K562 (cell line): ENCODE measurements around the gene RREB1. TPM values are rescaled to one million over a fixed set of nuclear protein-coding genes. Genes with fewer than 3 reads are reported as not detected.

Source experiments
- ARID1B ChIP-seq: fragments of 450-650 bp; IDR thresholded peaks from 2 replicates; pipeline ENCODE4 v1.6.1; 2016; ENCODE audit warnings: antibody characterized with exemption, mild to moderate bottlenecking, inconsistent platforms
- CCAR2 ChIP-seq: fragments of 200-400 bp; formaldehyde crosslinking; IDR thresholded peaks from 2 replicates; pipeline ENCODE4 v1.6.1; 2017; ENCODE audit warnings: mild to moderate bottlenecking, low read depth, low read length
- JUND ChIP-seq, 2 experiments: IDR thresholded peaks; 2 replicates in 1 of 2; 3 replicates in 1 of 2; pipeline ENCODE4 v1.6.1; 2011; ENCODE audit warnings: borderline replicate concordance in 2 of 2, low read depth in 2 of 2, low read length in 2 of 2, improper control_type of control experiment in 1 of 2, missing biosample characterization in 1 of 2, missing genetic modification characterization in 1 of 2, missing genetic modification reagents in 1 of 2
- SIRT6 ChIP-seq: IDR thresholded peaks from one replicate; pipeline ENCODE4 v1.6.1; 2012; ENCODE audit warnings: low read depth, mild to moderate bottlenecking, control low read depth, inconsistent platforms, low read length, moderate library complexity
- ZNF174 ChIP-seq: fragments of 250-450 bp; sonication (Bioruptor Pico); IDR thresholded peaks from 2 replicates; pipeline ENCODE4 v1.4.0; 2020; ENCODE audit warnings: mild to moderate bottlenecking
- ZNF699 ChIP-seq: fragments of 250-450 bp; sonication (Bioruptor Pico); IDR thresholded peaks from 2 replicates; pipeline ENCODE4 v1.8.0; 2021; ENCODE audit warnings: mild to moderate bottlenecking, moderate library complexity; ENCODE audit not compliant: insufficient replicate concordance
- polyA plus RNA-seq, 8 experiments: library from polyadenylated mRNA; depleted of rRNA in 4 of 8; stranded (reverse) in 5 of 8; unstranded in 3 of 8; fragments of >200 nt; fragmentation: Nextera tagmentation in 2 of 8; fragmentation: Illumina TruSeq in 1 of 8; extraction: Ambion mirVana in 2 of 8; extraction: Trizol in 1 of 8; gene quantifications; 2 replicates each; pipeline versions ENCODE4 v1.2.1 to v1.2.3, GENCODE V29; 2011 to 2014; ENCODE audit warnings: inconsistent platforms in 1 of 8, missing spikeins in 1 of 8
- total RNA-seq, 7 experiments: library from RNA; depleted of rRNA in 6 of 7; stranded (reverse); fragments of >200 nt in 6 of 7; fragmentation: Illumina TruSeq in 2 of 7; extraction: Trizol in 2 of 7; gene quantifications; 2 replicates each; pipeline versions ENCODE4 v1.2.1 to v1.2.3, GENCODE V29; 2011 to 2021; ENCODE audit warnings: low replicate concordance in 1 of 7
- TF ChIP-seq, protein P1 (sequence below), 2 experiments: fragments of 450-650 bp; IDR thresholded peaks; 2 replicates each; pipeline ENCODE4 v1.6.1; 2016; ENCODE audit warnings: mild to moderate bottlenecking in 2 of 2, borderline replicate concordance in 1 of 2, low read depth in 1 of 2, moderate library complexity in 1 of 2
- TF ChIP-seq, protein P2 (sequence below): fragments of 450-650 bp; IDR thresholded peaks from 2 replicates; pipeline ENCODE4 v1.6.1; 2016; ENCODE audit warnings: borderline replicate concordance
- TF ChIP-seq, protein P3 (sequence below): fragments of 450-650 bp; formaldehyde crosslinking; IDR thresholded peaks from 2 replicates; pipeline ENCODE4 v1.4.0; 2022; ENCODE audit warnings: missing genetic modification characterization
- TF ChIP-seq, protein P4 (sequence below): fragments of 450-650 bp; IDR thresholded peaks from 2 replicates; pipeline ENCODE4 v1.6.1; 2016; ENCODE audit warnings: mild to moderate bottlenecking

Gene RREB1
- total and polyA plus RNA-seq, 9 of the 15 experiments (the other 6 are each of a cell fraction or from before 2014, with no cell fraction given) = 3.3 to 64.2 (median 19.3) TPM

DNA sequence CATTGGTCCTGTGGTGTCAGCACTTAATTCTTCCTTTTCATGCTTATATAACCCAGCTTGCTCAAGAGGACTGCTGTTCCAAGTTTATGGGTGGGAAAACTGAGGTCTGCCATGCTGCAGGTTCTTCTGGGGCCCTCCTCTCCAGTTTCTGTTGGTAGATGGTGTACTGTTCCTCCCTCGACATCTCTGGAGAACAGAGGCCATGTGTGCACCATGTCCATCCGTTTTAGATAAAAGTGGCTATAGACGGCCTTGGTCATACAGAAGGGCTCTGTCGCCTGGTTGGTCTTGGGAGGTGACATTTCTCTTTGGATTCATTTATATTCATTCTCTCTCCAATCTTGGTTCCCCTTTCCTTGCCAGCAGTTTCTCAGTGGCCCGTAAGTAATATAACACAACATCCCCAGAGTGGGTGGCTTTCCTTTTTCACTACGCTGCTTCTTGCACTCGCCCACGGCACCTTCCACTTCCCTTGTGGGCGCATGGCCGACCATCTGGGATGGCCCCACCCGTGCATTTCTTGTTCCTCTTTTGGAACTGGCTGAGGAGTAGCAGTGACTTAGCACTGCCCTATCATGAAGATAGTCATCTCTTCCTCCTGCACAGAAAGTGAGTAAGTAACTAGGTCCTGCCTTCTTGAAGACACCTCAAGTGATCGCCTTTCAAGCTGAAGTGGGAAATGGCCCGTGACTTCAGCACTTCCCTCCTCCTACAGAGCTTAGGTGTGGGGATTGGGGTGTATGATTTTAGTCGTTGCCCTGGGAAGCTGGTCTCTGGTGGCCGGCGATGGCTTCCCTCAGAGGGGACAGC lies 94.2 kb downstream of the RREB1 start (continued):
- TF ChIP-seq, protein P1, sequence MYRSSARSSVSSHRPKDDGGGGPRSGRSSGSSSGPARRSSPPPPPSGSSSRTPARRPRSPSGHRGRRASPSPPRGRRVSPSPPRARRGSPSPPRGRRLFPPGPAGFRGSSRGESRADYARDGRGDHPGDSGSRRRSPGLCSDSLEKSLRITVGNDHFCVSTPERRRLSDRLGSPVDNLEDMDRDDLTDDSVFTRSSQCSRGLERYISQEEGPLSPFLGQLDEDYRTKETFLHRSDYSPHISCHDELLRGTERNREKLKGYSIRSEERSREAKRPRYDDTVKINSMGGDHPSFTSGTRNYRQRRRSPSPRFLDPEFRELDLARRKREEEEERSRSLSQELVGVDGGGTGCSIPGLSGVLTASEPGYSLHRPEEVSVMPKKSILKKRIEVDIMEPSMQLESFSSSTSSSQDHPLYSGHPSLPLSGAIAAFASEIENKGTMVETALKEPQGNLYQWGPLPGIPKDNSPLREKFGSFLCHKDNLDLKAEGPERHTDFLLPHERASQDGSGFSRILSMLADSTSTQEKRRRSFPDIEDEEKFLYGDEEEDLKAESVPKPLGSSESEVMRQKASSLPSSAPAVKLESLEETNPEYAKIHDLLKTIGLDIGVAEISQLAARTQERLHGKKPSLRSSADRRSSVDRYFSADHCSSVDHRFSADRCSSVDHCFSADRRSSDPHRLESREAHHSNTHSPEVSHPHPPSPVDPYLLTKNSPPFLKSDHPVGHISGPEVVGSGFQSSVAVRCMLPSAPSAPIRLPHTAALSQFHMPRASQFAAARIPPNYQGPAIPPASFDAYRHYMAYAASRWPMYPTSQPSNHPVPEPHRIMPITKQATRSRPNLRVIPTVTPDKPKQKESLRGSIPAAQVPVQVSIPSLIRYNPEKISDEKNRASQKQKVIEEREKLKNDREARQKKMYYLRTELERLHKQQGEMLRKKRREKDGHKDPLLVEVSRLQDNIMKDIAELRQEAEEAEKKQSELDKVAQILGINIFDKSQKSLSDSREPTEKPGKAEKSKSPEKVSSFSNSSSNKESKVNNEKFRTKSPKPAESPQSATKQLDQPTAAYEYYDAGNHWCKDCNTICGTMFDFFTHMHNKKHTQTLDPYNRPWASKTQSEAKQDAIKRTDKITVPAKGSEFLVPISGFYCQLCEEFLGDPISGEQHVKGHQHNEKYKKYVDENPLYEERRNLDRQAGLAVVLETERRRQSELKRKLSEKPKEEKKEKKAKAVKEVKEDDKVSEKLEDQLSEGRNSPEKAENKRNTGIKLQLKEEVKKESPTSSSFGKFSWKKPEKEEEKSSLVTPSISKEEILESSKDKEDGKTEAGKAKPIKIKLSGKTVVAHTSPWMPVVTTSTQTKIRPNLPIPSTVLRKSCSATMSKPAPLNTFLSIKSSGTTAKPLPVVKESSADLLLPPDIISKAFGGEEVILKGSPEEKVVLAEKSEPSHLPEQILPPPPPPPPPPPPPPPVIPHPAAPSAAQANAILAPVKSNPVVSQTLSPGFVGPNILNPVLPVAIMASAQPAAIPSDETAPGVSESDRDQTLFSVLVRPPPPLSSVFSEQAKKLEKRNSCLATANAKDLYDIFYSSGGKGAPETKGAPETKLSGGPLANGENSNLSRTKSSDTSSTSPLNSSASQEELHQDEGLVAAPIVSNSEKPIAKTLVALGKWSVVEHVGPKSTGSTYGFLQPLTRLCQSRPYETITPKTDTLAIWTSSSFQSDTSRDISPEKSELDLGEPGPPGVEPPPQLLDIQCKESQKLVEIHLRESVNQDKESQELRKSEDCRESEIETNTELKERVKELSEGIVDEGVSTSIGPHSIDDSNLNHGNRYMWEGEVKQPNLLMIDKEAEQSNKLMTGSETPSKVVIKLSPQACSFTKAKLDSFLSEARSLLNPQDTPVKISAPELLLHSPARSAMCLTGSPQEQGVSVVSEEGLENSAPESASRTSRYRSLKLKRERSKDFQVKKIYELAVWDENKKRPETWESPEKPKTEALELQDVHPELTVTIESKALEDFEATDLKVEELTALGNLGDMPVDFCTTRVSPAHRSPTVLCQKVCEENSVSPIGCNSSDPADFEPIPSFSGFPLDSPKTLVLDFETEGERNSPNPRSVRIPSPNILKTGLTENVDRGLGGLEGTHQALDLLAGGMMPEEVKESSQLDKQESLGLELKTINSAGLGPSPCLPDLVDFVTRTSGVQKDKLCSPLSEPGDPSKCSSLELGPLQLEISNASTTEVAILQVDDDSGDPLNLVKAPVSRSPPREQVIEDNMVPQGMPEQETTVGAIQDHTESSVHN (IDR thresholded peaks at IDR 0.05; ENCODE audit: borderline replicate concordance in 1 of 2, low read depth in 1 of 2) = peak in 1 of 2 experiments; percentile 85; a peak in 2 of 4 replicates
- TF ChIP-seq, protein P2, sequence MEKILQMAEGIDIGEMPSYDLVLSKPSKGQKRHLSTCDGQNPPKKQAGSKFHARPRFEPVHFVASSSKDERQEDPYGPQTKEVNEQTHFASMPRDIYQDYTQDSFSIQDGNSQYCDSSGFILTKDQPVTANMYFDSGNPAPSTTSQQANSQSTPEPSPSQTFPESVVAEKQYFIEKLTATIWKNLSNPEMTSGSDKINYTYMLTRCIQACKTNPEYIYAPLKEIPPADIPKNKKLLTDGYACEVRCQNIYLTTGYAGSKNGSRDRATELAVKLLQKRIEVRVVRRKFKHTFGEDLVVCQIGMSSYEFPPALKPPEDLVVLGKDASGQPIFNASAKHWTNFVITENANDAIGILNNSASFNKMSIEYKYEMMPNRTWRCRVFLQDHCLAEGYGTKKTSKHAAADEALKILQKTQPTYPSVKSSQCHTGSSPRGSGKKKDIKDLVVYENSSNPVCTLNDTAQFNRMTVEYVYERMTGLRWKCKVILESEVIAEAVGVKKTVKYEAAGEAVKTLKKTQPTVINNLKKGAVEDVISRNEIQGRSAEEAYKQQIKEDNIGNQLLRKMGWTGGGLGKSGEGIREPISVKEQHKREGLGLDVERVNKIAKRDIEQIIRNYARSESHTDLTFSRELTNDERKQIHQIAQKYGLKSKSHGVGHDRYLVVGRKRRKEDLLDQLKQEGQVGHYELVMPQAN = peak; percentile 58; the same call in 1 of the 2 replicates
- TF ChIP-seq CCAR2 (no peak), ZNF174 (0 out of 2 replicates have a peak, but pooled peaks have one; percentile 53), ZNF699 (CRISPR knock-in tag) (no peak), ARID1B (peak; percentile 92), SIRT6 (no peak), JUND (IDR thresholded peaks at IDR 0.05; ENCODE audit: borderline replicate concordance, low read depth, low read length) (peak; percentile 89), JUND (tag; IDR thresholded peaks at IDR 0.05; ENCODE audit: borderline replicate concordance, low read depth, low read length) (peak; percentile 91; the same call in 2 of the 3 replicates)
- TF ChIP-seq, protein P3, sequence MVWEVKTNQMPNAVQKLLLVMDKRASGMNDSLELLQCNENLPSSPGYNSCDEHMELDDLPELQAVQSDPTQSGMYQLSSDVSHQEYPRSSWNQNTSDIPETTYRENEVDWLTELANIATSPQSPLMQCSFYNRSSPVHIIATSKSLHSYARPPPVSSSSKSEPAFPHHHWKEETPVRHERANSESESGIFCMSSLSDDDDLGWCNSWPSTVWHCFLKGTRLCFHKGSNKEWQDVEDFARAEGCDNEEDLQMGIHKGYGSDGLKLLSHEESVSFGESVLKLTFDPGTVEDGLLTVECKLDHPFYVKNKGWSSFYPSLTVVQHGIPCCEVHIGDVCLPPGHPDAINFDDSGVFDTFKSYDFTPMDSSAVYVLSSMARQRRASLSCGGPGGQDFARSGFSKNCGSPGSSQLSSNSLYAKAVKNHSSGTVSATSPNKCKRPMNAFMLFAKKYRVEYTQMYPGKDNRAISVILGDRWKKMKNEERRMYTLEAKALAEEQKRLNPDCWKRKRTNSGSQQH (CRISPR knock-in tag) = no peak
- TF ChIP-seq, protein P4, sequence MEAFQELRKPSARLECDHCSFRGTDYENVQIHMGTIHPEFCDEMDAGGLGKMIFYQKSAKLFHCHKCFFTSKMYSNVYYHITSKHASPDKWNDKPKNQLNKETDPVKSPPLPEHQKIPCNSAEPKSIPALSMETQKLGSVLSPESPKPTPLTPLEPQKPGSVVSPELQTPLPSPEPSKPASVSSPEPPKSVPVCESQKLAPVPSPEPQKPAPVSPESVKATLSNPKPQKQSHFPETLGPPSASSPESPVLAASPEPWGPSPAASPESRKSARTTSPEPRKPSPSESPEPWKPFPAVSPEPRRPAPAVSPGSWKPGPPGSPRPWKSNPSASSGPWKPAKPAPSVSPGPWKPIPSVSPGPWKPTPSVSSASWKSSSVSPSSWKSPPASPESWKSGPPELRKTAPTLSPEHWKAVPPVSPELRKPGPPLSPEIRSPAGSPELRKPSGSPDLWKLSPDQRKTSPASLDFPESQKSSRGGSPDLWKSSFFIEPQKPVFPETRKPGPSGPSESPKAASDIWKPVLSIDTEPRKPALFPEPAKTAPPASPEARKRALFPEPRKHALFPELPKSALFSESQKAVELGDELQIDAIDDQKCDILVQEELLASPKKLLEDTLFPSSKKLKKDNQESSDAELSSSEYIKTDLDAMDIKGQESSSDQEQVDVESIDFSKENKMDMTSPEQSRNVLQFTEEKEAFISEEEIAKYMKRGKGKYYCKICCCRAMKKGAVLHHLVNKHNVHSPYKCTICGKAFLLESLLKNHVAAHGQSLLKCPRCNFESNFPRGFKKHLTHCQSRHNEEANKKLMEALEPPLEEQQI = no peak
